Endodermal cell (in vitro differentiated cells): ENCODE data around the gene LDLRAD4. TPM values are rescaled to one million over a fixed set of nuclear protein-coding genes. Genes with fewer than 3 reads are reported as not detected.

ENCODE experiments used
- DNase-seq: peaks from one replicate; pipeline ENCODE4 v3.0.0-alpha.2; 2017
- H3K27ac ChIP-seq: 2 replicates; pipeline ENCODE4 v1.5.1; 2013; ENCODE audit warnings: mild to moderate bottlenecking, low read depth, low read length, moderate library complexity
- H3K27me3 ChIP-seq: 2 replicates; pipeline ENCODE4 v1.6.1; 2013; ENCODE audit warnings: mild to moderate bottlenecking, low read length, moderate library complexity; ENCODE audit not compliant: insufficient read depth, control insufficient read depth, poor library complexity, severe bottlenecking
- H3K36me3 ChIP-seq: 2 replicates; pipeline ENCODE4 v1.7.0; 2013; ENCODE audit warnings: mild to moderate bottlenecking, low read length, moderate library complexity; ENCODE audit not compliant: control insufficient read depth, insufficient read depth
- H3K4me1 ChIP-seq: one replicate; pipeline ENCODE4 v1.7.0; 2013; ENCODE audit warnings: low read length; ENCODE audit not compliant: control insufficient read depth, insufficient read depth
- H3K4me3 ChIP-seq: 2 replicates; pipeline ENCODE4 v1.5.1; 2013; ENCODE audit warnings: mild to moderate bottlenecking, low read length, moderate library complexity
- H3K9ac ChIP-seq: 2 replicates; pipeline ENCODE4 v1.6.1; 2013; ENCODE audit warnings: mild to moderate bottlenecking, low read length, moderate library complexity; ENCODE audit not compliant: poor library complexity, severe bottlenecking; ENCODE audit errors: extremely low read depth
- H3K9me3 ChIP-seq: 2 replicates; pipeline ENCODE4 v1.6.1; 2013; ENCODE audit warnings: mild to moderate bottlenecking, low read length, moderate library complexity; ENCODE audit not compliant: control insufficient read depth
- H3K27ac Mint-ChIP-seq: 2 replicates; pipeline ENCODE4 v1.8.0; 2020; ENCODE audit warnings: mixed read lengths
- H3K27me3 Mint-ChIP-seq: 2 replicates; pipeline ENCODE4 v1.8.0; 2021; ENCODE audit warnings: mild to moderate bottlenecking, mixed read lengths; ENCODE audit not compliant: insufficient read depth
- H3K36me3 Mint-ChIP-seq: 2 replicates; pipeline ENCODE4 v1.8.0; 2020; ENCODE audit warnings: low read depth, mixed read lengths
- H3K4me1 Mint-ChIP-seq: 2 replicates; pipeline ENCODE4 v1.8.0; 2020; ENCODE audit warnings: mixed read lengths
- H3K4me3 Mint-ChIP-seq: 2 replicates; pipeline ENCODE4 v1.8.0; 2020; ENCODE audit warnings: mild to moderate bottlenecking, moderate library complexity, mixed read lengths
- H3K9me3 Mint-ChIP-seq: 2 replicates; pipeline ENCODE4 v1.8.0; 2020; ENCODE audit warnings: mild to moderate bottlenecking, mixed read lengths
- WGBS, 2 experiments: methylation state at CpG; one replicate each; pipeline versions ENCODE4 v1.1.5 to v1.1.7; 2013; ENCODE audit warnings: missing lambda C conversion rate in 2 of 2, mixed read lengths in 1 of 2; ENCODE audit not compliant: insufficient coverage in 1 of 2, insufficient read length in 1 of 2; 5-methylcytosine and 5-hydroxymethylcytosine counted together
- total RNA-seq, 2 donors: library from RNA; stranded (reverse); fragmentation: NEBNext Ultra II Directional in 1 of 2; extraction: Animal tissue kit (Norgen Biotek cat#: 25700) in 1 of 2; gene quantifications; 2 replicates in 1 of 2; 3 replicates in 1 of 2; pipeline ENCODE4 v1.2.1, GENCODE V29; 2021
- TF ChIP-seq, protein P1 (sequence below): fragments of 200-600 bp; sonication (generic); conservative IDR thresholded peaks from 2 replicates; pipeline ENCODE4 v1.5.0; 2021; ENCODE audit warnings: antibody characterized with exemption, mild to moderate bottlenecking

The LDLRAD4 gene
- total RNA-seq, 2 donors from 2014 or later: 14.9 to 15.1 TPM

DNA sequence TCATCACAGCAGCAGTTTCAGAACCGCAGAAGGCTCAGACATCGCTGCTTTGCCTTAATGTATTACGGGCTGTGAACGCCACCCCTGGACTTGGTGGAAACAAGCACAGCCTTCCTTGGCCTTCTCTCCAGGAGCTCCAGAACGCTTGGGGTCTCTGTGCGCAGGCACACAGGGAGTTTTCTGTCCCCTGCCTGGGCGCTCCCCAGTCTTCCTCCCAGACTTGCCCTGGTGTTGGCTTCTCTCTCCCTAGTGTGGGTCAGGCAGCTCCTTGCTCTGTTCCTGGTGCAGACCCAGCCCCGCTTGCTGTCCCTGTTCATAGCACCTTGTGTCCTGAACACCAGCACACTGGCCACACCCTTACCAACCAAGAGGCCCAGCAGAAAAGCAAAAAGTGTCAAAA lies 404.2 kb downstream of the LDLRAD4 start:
- no peak overlapping the region for H3K27ac ChIP-seq
- no peak overlapping the region for H3K4me3 ChIP-seq
- DNase-seq: no peak
- WGBS, 2 experiments: 89 to 97% methylated on average over 7 to 8 of the region's 8 CpGs
- Mint-ChIP-seq H3K4me3 (no peak overlapping the region), H3K36me3 (no peaks in the 10 kb centered on the region), H3K27ac (no peak overlapping the region), H3K27me3 (no peaks in the 10 kb centered on the region), H3K4me1 (peaks cover 8% of the 10 kb centered on the region), H3K9me3 (no peaks in the 10 kb centered on the region)
- H3K4me1 ChIP-seq: no peaks in the 10 kb centered on the region
- H3K9ac ChIP-seq: no peak overlapping the region
- no peaks in the 10 kb centered on the region for H3K9me3 ChIP-seq
- TF ChIP-seq, protein P1, sequence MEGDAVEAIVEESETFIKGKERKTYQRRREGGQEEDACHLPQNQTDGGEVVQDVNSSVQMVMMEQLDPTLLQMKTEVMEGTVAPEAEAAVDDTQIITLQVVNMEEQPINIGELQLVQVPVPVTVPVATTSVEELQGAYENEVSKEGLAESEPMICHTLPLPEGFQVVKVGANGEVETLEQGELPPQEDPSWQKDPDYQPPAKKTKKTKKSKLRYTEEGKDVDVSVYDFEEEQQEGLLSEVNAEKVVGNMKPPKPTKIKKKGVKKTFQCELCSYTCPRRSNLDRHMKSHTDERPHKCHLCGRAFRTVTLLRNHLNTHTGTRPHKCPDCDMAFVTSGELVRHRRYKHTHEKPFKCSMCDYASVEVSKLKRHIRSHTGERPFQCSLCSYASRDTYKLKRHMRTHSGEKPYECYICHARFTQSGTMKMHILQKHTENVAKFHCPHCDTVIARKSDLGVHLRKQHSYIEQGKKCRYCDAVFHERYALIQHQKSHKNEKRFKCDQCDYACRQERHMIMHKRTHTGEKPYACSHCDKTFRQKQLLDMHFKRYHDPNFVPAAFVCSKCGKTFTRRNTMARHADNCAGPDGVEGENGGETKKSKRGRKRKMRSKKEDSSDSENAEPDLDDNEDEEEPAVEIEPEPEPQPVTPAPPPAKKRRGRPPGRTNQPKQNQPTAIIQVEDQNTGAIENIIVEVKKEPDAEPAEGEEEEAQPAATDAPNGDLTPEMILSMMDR: no peak
- H3K27me3 ChIP-seq: no peaks in the 10 kb centered on the region
- no peaks in the 10 kb centered on the region for H3K36me3 ChIP-seq

DNA sequence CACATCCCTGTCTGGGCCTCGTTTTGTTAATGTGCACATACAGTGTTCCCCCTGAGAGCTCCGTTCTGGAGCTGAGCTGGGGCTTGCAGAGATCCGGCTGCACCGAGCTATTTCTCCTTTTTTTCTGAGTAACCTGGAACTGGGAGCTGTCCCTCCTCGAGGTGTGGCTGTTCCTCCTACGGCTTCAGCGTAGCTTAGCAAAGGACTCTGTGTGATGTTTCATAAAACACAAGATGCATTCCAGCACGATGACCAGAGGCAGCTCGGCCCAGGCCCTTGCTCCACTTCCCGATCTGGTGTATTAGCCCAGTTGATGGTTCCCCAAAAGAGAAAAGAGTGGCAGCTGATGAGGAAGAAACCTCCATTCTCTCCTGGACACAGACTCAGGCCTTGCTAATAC lies 404.8 kb downstream of the LDLRAD4 start:
- 83 to 89% methylated on average over 10 of the region's 10 CpGs for WGBS, 2 experiments
- Histone ChIP-seq H3K27ac (no peak overlapping the region), H3K27me3 (no peaks in the 10 kb centered on the region), H3K4me1 (no peaks in the 10 kb centered on the region), H3K36me3 (no peaks in the 10 kb centered on the region), H3K4me3 (no peak overlapping the region), H3K9me3 (no peaks in the 10 kb centered on the region), H3K9ac (no peak overlapping the region)
- no peaks in the 10 kb centered on the region for H3K27me3 Mint-ChIP-seq
- TF ChIP-seq, protein P1: no peak
- H3K36me3 Mint-ChIP-seq: no peaks in the 10 kb centered on the region
- no peak overlapping the region for H3K27ac Mint-ChIP-seq
- H3K9me3 Mint-ChIP-seq: no peaks in the 10 kb centered on the region
- H3K4me1 Mint-ChIP-seq: peaks cover 8% of the 10 kb centered on the region
- no peak overlapping the region for H3K4me3 Mint-ChIP-seq
- no peak for DNase-seq

DNA sequence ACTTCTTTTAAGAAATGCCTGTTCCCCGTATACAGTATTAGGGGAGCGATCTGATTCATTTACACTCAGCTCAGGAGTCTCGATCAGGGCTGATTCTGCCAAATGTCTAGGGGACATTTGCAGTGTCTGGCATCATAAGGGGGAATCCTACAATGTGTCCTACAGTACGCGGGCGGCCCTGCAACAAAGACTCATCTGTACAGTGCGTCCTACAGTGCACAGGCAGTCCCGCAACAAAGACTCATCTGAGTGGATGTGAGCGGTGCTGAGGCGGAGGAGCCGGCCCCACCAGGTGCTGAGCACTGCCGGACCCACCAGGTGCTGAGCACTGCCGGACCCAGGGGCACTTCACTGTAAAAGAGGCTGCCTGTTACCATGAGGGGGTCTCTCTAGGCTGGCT lies 405.3 kb downstream of the LDLRAD4 start:
- Histone ChIP-seq H3K9ac (no peak overlapping the region), H3K9me3 (no peaks in the 10 kb centered on the region), H3K27me3 (no peaks in the 10 kb centered on the region), H3K4me3 (no peak overlapping the region), H3K27ac (no peak overlapping the region), H3K36me3 (no peaks in the 10 kb centered on the region), H3K4me1 (no peaks in the 10 kb centered on the region)
- no peaks in the 10 kb centered on the region for H3K27me3 Mint-ChIP-seq
- H3K9me3 Mint-ChIP-seq: no peaks in the 10 kb centered on the region
- H3K4me3 Mint-ChIP-seq: no peak overlapping the region
- TF ChIP-seq, protein P1: no peak
- no peak for DNase-seq
- no peaks in the 10 kb centered on the region for H3K36me3 Mint-ChIP-seq
- H3K4me1 Mint-ChIP-seq: peaks cover 8% of the 10 kb centered on the region
- WGBS, 2 experiments: 92 to 94% methylated on average over 11 to 13 of the region's 13 CpGs
- no peak overlapping the region for H3K27ac Mint-ChIP-seq
